ENCODE measurements around the gene ATP2A3.

ATP2A3 gene

DNA sequence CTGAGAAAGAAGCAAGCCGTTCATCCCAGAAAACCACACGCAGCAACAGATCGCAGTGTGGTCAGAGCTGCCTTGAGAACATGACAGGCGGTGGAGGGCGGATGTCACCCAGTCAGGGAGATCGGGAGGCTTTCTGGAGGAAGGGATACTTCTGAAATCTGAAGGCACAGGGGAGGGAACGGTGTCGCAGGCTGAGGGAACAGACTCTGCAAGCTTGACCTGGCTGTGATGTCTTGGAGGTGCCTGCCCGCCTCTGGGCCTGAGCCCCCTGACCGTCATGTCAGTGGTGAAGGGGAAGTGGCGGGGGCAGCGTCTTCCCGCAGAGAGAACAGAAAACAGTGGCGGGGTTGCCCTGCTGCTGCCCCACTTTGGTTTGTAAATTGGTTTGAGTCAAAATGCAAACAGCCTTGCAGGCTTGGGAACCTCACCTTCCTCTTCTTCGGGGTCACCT is 8.1 kb upstream of the ATP2A3 start:
- no peak for DNase-seq

DNA sequence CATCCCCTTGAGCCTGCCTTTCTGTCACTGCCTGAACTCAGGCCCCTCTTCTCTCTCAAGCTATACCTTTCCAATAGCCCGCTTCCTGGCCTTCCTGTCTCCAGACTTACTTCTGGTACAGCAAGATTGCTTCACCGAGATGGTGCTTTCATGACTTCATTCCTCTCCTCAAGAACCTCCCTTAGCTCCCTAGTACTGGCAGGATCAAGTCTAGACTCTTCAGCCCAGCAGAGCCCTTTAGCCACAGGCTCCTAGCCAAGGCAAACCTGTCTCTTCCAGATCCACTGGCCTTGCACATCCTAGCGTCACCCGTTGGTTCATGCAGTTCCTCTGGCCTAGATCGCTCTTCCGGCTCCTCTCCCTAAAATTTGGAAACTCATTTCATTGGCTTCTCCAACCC is 6.4 kb upstream of the ATP2A3 start:
- no peak for DNase-seq

DNA sequence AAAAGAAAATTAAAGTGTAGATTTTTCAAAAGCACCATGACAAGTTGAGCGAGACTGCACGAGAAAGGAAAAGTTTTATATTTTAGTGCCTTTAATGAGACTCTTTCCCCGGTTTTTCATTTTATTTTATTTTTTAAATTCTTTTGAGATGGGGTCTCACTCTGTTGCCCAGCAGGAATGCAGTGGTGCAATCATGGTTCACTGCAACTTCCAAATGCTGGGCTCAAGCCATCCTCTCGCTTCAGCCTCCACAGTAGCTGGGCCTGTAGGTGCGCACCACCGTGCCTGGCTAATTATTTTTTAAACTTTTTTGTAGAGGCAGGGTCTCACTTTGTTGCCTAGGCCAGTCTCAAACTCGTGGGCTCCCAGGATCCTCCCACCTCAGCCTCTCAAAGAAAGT is 5.7 kb upstream of the ATP2A3 start:
- no peak for DNase-seq

- no peak for DNase-seq
Observed at GRCh38 chr17:3968886-3969524, 4.8 kb upstream of the ATP2A3 start.

DNA sequence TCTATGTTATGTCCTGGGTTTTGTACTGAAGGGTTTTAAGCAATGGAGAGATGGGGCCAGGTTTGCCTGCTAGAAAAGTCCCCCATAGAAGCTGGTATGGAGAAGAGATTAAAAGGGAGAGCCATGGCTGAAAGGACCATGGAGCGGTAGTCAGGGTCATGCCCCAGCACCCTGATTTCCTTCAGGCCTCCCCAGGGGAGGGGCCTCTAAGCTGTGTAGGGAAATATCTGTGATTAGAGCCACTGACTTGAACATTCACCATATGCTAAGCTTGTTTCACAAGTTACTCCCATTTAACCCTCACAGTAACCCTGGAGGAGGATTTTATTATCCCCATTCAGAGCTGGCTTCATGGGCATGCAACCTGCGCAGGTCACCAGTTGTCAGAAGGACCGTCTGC is 3.8 kb upstream of the ATP2A3 start:
- no peak for DNase-seq

DNA sequence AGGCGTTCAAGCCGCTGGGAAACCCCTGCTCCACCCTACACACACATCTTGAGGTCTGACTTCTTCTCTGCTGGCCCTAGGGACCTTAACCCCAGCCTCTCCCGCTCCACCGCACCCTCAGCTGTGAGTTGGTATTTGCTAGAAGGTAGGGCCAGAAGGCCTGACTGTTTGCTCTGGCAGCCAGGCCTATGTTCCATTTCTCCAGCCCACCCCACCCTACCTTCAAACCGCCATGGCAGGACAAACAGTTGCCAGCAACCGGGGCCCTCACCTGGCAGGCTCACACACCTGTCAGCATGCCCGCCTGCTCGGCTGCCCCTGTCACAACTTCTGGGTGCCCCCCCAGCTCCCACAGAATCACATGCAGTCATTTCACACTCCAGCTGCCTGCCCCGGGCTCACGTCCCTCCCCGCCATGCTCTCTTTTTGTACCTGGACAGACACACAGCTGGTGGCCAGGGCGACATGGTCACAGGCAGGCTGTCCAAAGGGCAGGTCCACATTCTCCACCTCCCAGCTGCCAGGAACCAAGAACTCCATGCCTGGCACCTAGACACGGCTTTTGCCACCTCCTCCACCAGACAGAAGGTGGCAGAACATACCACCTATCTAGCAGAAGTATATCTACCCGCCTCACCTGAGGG is 2.6 kb upstream of the ATP2A3 start:
- DNase-seq: no peak

GRCh38 chr17:3965118-3965800 is 1.0 kb upstream of the ATP2A3 start:
- peak; percentile 54 to 56 for DNase-seq

GRCh38 chr17:3963237-3964201 is 718 bp downstream of the ATP2A3 start:
- DNase-seq: peak; percentile 48 to 58

DNA sequence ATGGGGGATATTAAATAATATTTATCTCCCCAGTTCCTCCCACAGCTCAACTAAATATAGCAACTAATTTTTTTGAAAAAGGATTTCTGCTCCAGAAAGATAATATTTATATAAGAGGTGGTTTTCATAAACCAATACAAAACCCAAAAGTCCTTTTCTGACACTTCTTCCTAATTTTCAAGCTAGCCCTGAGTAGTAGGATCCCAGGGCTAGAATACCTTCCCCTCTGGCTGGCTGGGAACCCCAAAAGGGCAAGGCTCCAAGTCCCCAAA is 1.3 kb downstream of the ATP2A3 start:
- no peak for DNase-seq

GRCh38 chr17:3962217-3962964 is 1.8 kb downstream of the ATP2A3 start:
- no peak for DNase-seq

GRCh38 chr17:3961564-3962047 is 2.6 kb downstream of the ATP2A3 start:
- DNase-seq: no peak

DNA sequence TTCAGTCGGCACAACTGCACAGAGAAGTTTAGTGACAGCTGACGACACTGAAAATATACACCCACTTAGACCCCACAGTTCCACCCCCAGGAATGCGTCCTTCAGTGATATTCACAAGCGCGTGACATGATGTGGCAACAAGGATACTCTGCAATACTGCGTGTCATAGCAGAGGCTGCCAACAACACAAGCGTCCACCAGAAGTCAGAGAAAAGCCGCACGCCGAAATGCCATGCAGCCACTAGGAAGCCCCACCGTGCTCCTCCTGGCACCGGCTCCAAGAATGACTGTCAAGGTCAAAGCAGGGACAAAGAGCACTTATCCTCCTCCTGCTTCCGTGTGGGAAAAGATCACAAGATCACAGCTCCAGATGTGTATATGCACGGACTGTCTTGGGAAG is 3.5 kb downstream of the ATP2A3 start:
- DNase-seq: no peak

DNA sequence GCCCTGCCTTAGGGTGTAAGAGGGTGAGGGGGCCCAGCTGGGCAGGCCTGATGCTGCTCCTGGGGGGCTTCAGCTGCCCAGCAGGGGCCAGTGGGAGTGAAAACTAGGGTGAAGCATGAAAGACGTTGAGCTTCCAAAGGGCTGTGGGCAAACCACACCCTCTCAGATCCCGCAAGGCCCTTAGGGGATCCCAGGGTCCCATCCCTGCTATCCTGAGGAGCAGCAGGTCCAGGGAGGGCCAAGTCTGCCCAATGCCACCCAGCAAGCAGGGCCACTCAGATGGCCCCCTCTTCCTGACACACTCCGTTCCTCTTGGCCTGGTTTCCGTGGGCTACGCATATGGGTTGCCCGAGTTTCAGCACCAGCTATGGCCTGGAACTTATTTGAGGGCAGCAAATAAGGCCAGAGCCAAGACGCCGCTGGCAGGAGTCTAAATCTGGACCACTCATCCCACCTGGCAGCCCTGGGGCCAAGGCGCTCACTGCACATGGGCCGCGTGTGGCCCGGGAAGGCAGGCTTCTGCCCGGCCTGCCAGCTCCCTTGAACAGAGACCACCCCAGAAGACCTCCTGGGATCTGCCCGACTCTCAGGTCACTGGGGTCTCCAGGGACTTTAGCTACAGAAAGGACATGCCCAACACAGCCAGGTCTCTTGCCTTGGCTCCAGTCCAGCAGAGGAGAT is 4.2 kb downstream of the ATP2A3 start:
- DNase-seq: no peak

- no peak for DNase-seq
Observed at GRCh38 chr17:3959295-3959899, 4.8 kb downstream of the ATP2A3 start.

GRCh38 chr17:3957735-3958599 is 6.3 kb downstream of the ATP2A3 start:
- no peak for DNase-seq

GRCh38 chr17:3956983-3957382 is 7.3 kb downstream of the ATP2A3 start:
- no peak for DNase-seq

DNA sequence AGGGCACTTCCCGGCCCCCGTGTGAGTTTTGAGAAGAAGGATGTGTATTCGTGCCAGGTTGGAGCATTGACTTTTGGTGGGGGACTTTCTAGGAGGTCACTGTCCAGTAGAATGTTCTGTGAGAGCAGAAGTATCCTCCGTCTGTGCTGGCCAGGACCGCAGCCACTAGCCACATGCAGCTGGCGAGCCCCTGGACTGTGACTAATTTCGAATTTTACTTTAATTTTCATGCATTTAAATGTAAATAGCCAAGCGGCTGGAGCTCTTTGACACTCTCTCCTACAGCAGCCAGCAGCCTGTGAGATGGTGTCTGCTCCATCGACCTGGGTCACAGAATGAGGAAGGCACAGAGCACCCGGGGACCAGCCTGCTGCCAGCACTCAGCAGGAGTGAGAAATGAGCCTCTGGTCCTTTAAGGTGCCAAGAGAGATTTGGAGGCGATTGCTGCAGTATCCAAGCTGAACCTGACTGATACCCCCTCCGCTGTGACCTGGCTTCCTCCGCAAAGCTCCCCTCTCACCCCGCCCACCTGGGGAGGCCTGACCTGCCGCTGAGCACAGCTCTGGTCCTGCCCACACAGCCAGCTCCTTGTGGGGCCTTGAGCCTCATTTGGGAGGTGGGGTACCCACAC is 7.8 kb downstream of the ATP2A3 start:
- DNase-seq: no peak

DNA sequence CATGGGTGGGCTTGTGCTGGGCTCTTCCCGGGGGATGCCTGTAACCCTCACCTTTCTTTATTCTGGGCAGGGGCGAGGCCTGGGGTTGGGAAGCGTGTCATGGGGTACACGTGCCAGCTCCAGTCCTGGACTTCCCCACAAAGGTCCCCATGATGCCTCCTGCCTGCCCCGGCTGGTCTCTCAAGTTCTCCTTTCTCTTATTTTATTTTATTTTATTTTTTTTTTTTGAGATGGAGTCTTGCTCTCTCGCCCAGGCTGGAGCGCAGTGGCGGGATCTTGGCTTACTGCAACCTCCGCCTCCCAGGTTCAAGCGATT is 8.6 kb downstream of the ATP2A3 start:
- DNase-seq: no peak

DNA sequence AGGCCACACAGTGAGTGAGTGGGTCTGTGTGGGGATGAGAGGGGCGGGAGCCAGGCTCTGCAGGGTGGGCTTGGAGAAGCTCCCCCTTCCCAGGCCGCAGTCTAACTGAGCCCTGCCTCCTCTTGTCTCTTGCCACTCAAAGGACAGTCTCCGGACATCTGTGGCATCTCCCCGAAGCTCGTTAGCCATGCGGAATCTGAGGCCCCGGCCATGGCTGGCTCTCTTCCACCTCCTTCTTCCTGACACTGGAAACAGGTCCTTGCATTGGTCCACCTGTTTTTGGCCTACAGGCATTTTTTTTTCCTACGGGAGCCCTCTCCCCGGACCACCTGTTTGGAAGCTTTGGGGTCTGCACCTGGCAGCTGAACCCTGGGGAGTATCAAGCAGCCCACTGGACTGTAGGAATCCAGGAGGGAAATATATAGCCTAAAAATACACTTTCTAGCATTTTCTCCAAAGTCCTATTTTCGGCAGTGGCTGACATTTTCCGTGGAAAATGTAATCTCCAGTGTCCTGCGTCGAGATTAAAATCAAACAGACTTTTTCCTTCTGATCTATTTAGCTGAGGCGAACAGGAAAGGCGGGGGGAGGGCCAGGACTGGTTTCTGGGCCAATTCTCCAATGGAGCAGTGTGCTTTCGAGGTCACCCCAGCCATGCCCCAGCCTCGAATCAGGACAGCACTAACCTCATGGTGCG is 9.1 kb downstream of the ATP2A3 start:
- DNase-seq: no peak
